Trophoblast cell (in vitro differentiated cells and primary cell): ENCODE data around the gene GRB2.

Experiments
- DNase-seq, 2 donors: peaks; one replicate each; pipeline ENCODE4 v3.0.0-alpha.2; 2016
- H2AFZ ChIP-seq: 2 replicates; pipeline ENCODE4 v1.6.1; 2013; ENCODE audit warnings: low read length, moderate library complexity, mild to moderate bottlenecking; ENCODE audit not compliant: insufficient read depth, poor library complexity
- H2AK5ac ChIP-seq: 2 replicates; pipeline ENCODE4 v1.6.1; 2013; ENCODE audit warnings: mild to moderate bottlenecking, low read length
- H2BK120ac ChIP-seq: 2 replicates; pipeline ENCODE4 v1.6.1; 2013; ENCODE audit warnings: low read length, mild to moderate bottlenecking, moderate library complexity; ENCODE audit not compliant: insufficient read depth, poor library complexity
- H2BK12ac ChIP-seq: 2 replicates; pipeline ENCODE4 v1.6.1; 2013; ENCODE audit warnings: mild to moderate bottlenecking, low read length, moderate library complexity
- H2BK5ac ChIP-seq: 2 replicates; pipeline ENCODE4 v1.6.1; 2013; ENCODE audit warnings: low read length, low read depth, moderate library complexity, mild to moderate bottlenecking; ENCODE audit not compliant: poor library complexity
- H3K14ac ChIP-seq: 2 replicates; pipeline ENCODE4 v1.6.1; 2013; ENCODE audit warnings: mild to moderate bottlenecking, low read length
- H3K18ac ChIP-seq: 2 replicates; pipeline ENCODE4 v1.6.1; 2013; ENCODE audit warnings: mild to moderate bottlenecking, low read length
- H3K23ac ChIP-seq: 2 replicates; pipeline ENCODE4 v1.6.1; 2013; ENCODE audit warnings: low read length
- H3K27ac ChIP-seq: 2 replicates; pipeline ENCODE4 v1.5.1; 2013; ENCODE audit warnings: low read depth, mild to moderate bottlenecking, inconsistent platforms, low read length, moderate library complexity
- H3K27me3 ChIP-seq: 2 replicates; pipeline ENCODE4 v1.6.1; 2013; ENCODE audit warnings: inconsistent platforms, mild to moderate bottlenecking, low read length, moderate library complexity; ENCODE audit not compliant: insufficient read depth
- H3K36me3 ChIP-seq, 2 experiments: 1 replicate in 1 of 2; 2 replicates in 1 of 2; pipeline ENCODE4 v1.6.1; 2013; ENCODE audit warnings: low read length in 2 of 2, mild to moderate bottlenecking in 2 of 2, moderate library complexity in 1 of 2; ENCODE audit not compliant: insufficient read depth in 2 of 2, control insufficient read depth in 1 of 2
- H3K4ac ChIP-seq: 2 replicates; pipeline ENCODE4 v1.6.1; 2013; ENCODE audit warnings: low read depth, mild to moderate bottlenecking, low read length, moderate library complexity
- H3K4me1 ChIP-seq, 2 experiments: 1 replicate in 1 of 2; 2 replicates in 1 of 2; pipeline ENCODE4 v1.6.1; 2013; ENCODE audit warnings: low read length in 2 of 2, mild to moderate bottlenecking in 2 of 2, moderate library complexity in 1 of 2; ENCODE audit not compliant: insufficient read depth in 2 of 2, control insufficient read depth in 1 of 2
- H3K4me2 ChIP-seq: 2 replicates; pipeline ENCODE4 v1.6.1; 2013; ENCODE audit warnings: inconsistent platforms, mild to moderate bottlenecking, low read length, moderate library complexity
- H3K4me3 ChIP-seq: 2 replicates; pipeline ENCODE4 v1.5.1; 2013; ENCODE audit warnings: mild to moderate bottlenecking, low read depth, low read length, inconsistent platforms
- H3K79me1 ChIP-seq: one replicate; pipeline ENCODE4 v1.6.1; 2013; ENCODE audit warnings: low read length
- H3K79me2 ChIP-seq: 2 replicates; pipeline ENCODE4 v1.6.1; 2013; ENCODE audit warnings: low read length, mild to moderate bottlenecking; ENCODE audit not compliant: control insufficient read depth, insufficient read depth, poor library complexity
- H3K9ac ChIP-seq: 2 replicates; pipeline ENCODE4 v1.6.1; 2013; ENCODE audit warnings: mild to moderate bottlenecking, low read length
- H3K9me3 ChIP-seq: 2 replicates; pipeline ENCODE4 v1.6.1; 2013; ENCODE audit warnings: low read depth, mild to moderate bottlenecking, control low read depth, inconsistent platforms, low read length; ENCODE audit not compliant: insufficient read depth
- H4K12ac ChIP-seq: 2 replicates; pipeline ENCODE4 v1.6.1; 2013; ENCODE audit warnings: low read depth, mild to moderate bottlenecking, low read length, moderate library complexity
- H4K8ac ChIP-seq: 2 replicates; pipeline ENCODE4 v1.6.1; 2013; ENCODE audit warnings: low read depth, mild to moderate bottlenecking, low read length, moderate library complexity
- H4K91ac ChIP-seq: one replicate; pipeline ENCODE4 v1.6.1; 2013; ENCODE audit warnings: low read depth, mild to moderate bottlenecking, low read length, moderate library complexity
- WGBS: extraction: QIAGEN DNeasy Blood & Tissue Kit; methylation state at CpG from one replicate; pipeline ENCODE4 v1.1.7; 2013; ENCODE audit warnings: missing lambda C conversion rate; ENCODE audit not compliant: insufficient read length, insufficient coverage; ENCODE audit errors: extremely low coverage; 5-methylcytosine and 5-hydroxymethylcytosine counted together

GRB2 gene

DNA sequence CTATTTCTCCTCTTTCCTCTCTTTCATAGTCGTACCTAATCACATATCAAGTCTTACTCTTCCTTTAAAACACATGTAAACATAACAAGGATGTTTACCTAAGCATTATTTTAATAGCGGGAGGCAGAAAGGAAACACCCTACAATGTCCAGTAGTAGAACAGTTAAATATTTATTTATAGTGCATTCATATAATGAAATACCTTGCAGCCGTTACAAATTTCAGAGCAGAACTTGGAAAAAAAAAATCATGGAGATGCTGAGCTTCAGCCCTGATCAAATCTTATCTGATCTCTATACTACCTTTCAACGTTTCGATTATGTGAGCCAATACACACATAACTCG, 39.6 kb downstream of the GRB2 start:
- Histone ChIP-seq H2AK5ac (no peak overlapping the region), H3K4me1 (peaks cover 2 to 5% of the 10 kb centered on the region in 2 experiments), H3K4me3 (no peak overlapping the region), H4K8ac (no peak overlapping the region), H4K12ac (no peak overlapping the region), H2AFZ (no peak overlapping the region), H3K23ac (no peak overlapping the region), H3K18ac (no peak overlapping the region), H3K36me3 (no peaks in the 10 kb centered on the region), H3K4me2 (no peak overlapping the region), H2BK5ac (no peak overlapping the region), H3K27me3 (no peaks in the 10 kb centered on the region), H3K4ac (no peak overlapping the region), H3K79me2 (peaks cover 2% of the 10 kb centered on the region), H3K27ac (no peak overlapping the region), H3K79me1 (peaks cover 3% of the 10 kb centered on the region), H4K91ac (no peak overlapping the region), H2BK120ac (no peak overlapping the region), H3K14ac (no peak overlapping the region), H3K9ac (no peak overlapping the region), H2BK12ac (no peak overlapping the region), H3K9me3 (no peaks in the 10 kb centered on the region)
- 100% methylated on average over 1 of the region's 6 CpGs for WGBS
- DNase-seq, result no peak

DNA sequence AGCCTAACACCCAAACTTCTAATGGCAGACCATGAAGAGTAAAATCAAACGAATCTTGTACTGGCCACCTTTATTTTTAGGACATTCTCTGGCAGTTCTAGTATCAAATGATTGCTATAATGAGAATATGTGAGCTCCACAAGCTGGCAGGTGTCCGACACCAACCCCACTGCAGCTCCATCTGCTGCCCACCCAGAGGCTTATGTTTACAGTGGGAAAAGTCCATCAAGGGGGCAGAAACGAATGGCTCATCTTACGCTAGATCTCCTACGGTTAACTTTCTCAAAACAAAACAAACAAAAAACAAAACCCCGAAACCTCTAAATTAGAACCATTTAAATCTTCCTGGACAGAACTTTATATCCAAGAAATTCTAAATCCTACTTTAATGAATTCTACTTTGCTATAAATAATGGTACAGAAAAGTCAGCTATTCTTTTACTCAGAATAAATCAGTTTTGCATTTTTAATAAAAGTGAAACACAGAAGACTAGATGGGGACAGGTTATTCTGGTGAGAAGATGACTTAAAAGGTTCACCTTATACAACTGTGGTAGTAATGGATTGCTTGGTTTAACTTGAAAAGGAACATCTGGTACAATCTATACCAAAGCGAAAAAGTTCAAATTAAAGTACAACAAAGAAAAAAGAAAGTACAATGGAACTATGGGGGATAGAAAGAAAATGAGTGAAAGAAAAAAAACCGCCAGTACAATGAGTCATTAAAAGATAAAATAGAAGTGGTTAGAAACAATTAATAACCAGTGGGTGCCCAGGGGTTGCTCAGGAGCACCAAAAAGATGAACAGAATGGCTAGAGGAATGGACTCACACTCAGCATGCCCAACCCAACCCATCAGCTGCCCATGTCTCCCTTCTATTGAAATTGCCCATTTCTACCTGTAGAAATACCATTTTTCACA, 40.2 kb downstream of the GRB2 start:
- peaks cover 3% of the 10 kb centered on the region for H3K79me2 ChIP-seq
- H3K27me3 ChIP-seq, result no peaks in the 10 kb centered on the region
- no peak overlapping the region for H4K8ac ChIP-seq
- no peak overlapping the region for H3K9ac ChIP-seq
- no peak overlapping the region for H2BK12ac ChIP-seq
- H4K91ac ChIP-seq, result no peak overlapping the region
- H3K23ac ChIP-seq, result no peak overlapping the region
- no peak overlapping the region for H2AK5ac ChIP-seq
- H3K9me3 ChIP-seq, result no peaks in the 10 kb centered on the region
- no peaks in the 10 kb centered on the region for H3K36me3 ChIP-seq
- 100% methylated on average over 3 of the region's 8 CpGs for WGBS
- H3K4me2 ChIP-seq, result no peak overlapping the region
- H2BK5ac ChIP-seq, result no peak overlapping the region
- no peak overlapping the region for H3K4me3 ChIP-seq
- H2BK120ac ChIP-seq, result no peak overlapping the region
- no peak overlapping the region for H3K14ac ChIP-seq
- peaks cover 5 to 9% of the 10 kb centered on the region in 2 experiments for H3K4me1 ChIP-seq
- H3K79me1 ChIP-seq, result peaks cover 3% of the 10 kb centered on the region
- DNase-seq, result no peak
- no peak overlapping the region for H4K12ac ChIP-seq
- no peak overlapping the region for H3K27ac ChIP-seq
- no peak overlapping the region for H3K18ac ChIP-seq
- peak overlapping the region; percentile 83 for H3K4ac ChIP-seq
- H2AFZ ChIP-seq, result no peak overlapping the region

- no CpG with 5 or more reads among the region's 2 CpGs for WGBS
- no peak overlapping the region for H4K91ac ChIP-seq
These were observed 41.4 kb downstream of the GRB2 start for GRCh38 chr17:75364078-75364477.

DNA sequence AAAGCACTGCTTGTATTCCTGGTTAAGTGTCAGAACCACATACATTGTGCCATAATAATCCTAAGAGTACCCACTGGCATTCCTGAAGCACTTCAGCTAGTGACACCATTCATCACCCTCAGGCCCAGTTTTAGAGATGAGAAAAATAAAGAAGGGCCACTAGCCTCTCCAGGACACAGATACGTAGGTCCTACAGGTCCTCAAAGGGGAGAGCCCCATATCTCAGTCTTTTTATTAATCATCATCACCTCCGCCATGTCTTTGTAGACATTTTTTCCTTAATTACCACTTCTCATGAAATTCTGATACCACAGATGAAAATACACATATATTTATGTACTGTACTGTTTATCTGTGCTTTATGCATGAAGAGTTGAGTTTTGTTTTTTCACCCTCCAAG, 43.5 kb downstream of the GRB2 start:
- no peak overlapping the region for H2BK5ac ChIP-seq
- no peaks in the 10 kb centered on the region for H3K27me3 ChIP-seq
- no peaks in the 10 kb centered on the region for H3K9me3 ChIP-seq
- no peak overlapping the region for H4K91ac ChIP-seq
- H2BK12ac ChIP-seq, result no peak overlapping the region
- no peak overlapping the region for H3K23ac ChIP-seq
- H3K4ac ChIP-seq, result peak overlapping the region; percentile 55
- H3K14ac ChIP-seq, result no peak overlapping the region
- H2AFZ ChIP-seq, result no peak overlapping the region
- no peak overlapping the region for H3K9ac ChIP-seq
- H3K18ac ChIP-seq, result no peak overlapping the region
- H3K79me1 ChIP-seq, result no peaks in the 10 kb centered on the region
- no peak overlapping the region for H3K4me2 ChIP-seq
- no peak overlapping the region for H2AK5ac ChIP-seq
- no peaks in the 10 kb centered on the region for H3K36me3 ChIP-seq
- H3K27ac ChIP-seq, result no peak overlapping the region
- peak in 1 of 2 donors; percentile 20 for DNase-seq
- peaks cover 3 to 4% of the 10 kb centered on the region in 2 experiments for H3K4me1 ChIP-seq
- H2BK120ac ChIP-seq, result no peak overlapping the region
- H3K4me3 ChIP-seq, result no peak overlapping the region
- WGBS, result no CpG with 5 or more reads among the region's 2 CpGs
- peaks cover 1% of the 10 kb centered on the region for H3K79me2 ChIP-seq
- H4K8ac ChIP-seq, result no peak overlapping the region
- no peak overlapping the region for H4K12ac ChIP-seq

More at GRCh38 chr17:75364078-75364477, 41.4 kb downstream of the GRB2 start:
- peaks cover 5 to 9% of the 10 kb centered on the region in 2 experiments for H3K4me1 ChIP-seq
- H3K27ac ChIP-seq, result no peak overlapping the region
- H2AFZ ChIP-seq, result no peak overlapping the region
- no peak overlapping the region for H3K23ac ChIP-seq
- peak overlapping the region; percentile 83 for H3K4ac ChIP-seq
- no peak overlapping the region for H2BK5ac ChIP-seq
- no peak overlapping the region for H2BK12ac ChIP-seq
- H4K8ac ChIP-seq, result no peak overlapping the region
- no peak overlapping the region for H3K18ac ChIP-seq
- no peak overlapping the region for H4K12ac ChIP-seq
- H3K4me3 ChIP-seq, result no peak overlapping the region
- peaks cover 3% of the 10 kb centered on the region for H3K79me1 ChIP-seq
- no peak overlapping the region for H2BK120ac ChIP-seq
- no peaks in the 10 kb centered on the region for H3K9me3 ChIP-seq
- no peak overlapping the region for H3K4me2 ChIP-seq
- no peak overlapping the region for H3K9ac ChIP-seq
- H3K14ac ChIP-seq, result no peak overlapping the region
- peak in 1 of 2 donors; percentile 62 for DNase-seq
- H3K79me2 ChIP-seq, result peaks cover 3% of the 10 kb centered on the region
- no peak overlapping the region for H2AK5ac ChIP-seq
- H3K36me3 ChIP-seq, result no peaks in the 10 kb centered on the region
- no peaks in the 10 kb centered on the region for H3K27me3 ChIP-seq
